HepG2 (cell line): ENCODE data around the gene FTL. TPM values are rescaled to one million over a fixed set of nuclear protein-coding genes. Genes with fewer than 3 reads are reported as not detected.
A peak's percentile ranks its signal among the peaks of the same experiment; 100 is the strongest.

Source experiments
- ATM ChIP-seq: fragments of 450-650 bp; IDR thresholded peaks from 2 replicates; pipeline ENCODE4 v1.7.1; 2017; ENCODE audit warnings: mild to moderate bottlenecking, borderline replicate concordance
- EHMT2 ChIP-seq: fragments of 200-600 bp; sonication (generic); IDR thresholded peaks from 2 replicates; pipeline ENCODE4 v1.7.0; 2017; ENCODE audit warnings: antibody characterized with exemption, low read depth, low read length, borderline replicate concordance
- IKZF4 ChIP-seq: sonication (generic); formaldehyde crosslinking; IDR thresholded peaks from 2 replicates; pipeline ENCODE4 v1.5.1; 2020; ENCODE audit warnings: borderline replicate concordance, mild to moderate bottlenecking, low read depth, missing genetic modification reagents; ENCODE audit errors: not compliant biosample characterization
- KDM2A ChIP-seq: sonication (generic); formaldehyde crosslinking; IDR thresholded peaks from 2 replicates; pipeline ENCODE4 v1.4.0; 2020; ENCODE audit warnings: low read depth, missing genetic modification reagents, borderline replicate concordance
- KMT2B ChIP-seq: IDR thresholded peaks from 2 replicates; pipeline ENCODE4 v1.6.1; 2016; ENCODE audit warnings: missing genetic modification reagents, missing compliant biosample characterization
- NFAT5 ChIP-seq: sonication (generic); formaldehyde crosslinking; IDR thresholded peaks from 2 replicates; pipeline ENCODE4 v1.4.0; 2020; ENCODE audit warnings: missing genetic modification reagents
- RBM22 ChIP-seq: fragments of 200-400 bp; formaldehyde crosslinking; optimal IDR thresholded peaks from 2 replicates; pipeline ENCODE3; 2017; ENCODE audit warnings: mild to moderate bottlenecking, low read length, moderate library complexity
- SP2 ChIP-seq: sonication (generic); formaldehyde crosslinking; IDR thresholded peaks from 2 replicates; pipeline ENCODE4 v1.5.1; 2020; ENCODE audit warnings: mild to moderate bottlenecking, missing genetic modification reagents
- SRF ChIP-seq: IDR thresholded peaks from 2 replicates; pipeline ENCODE4 v1.6.1; 2011; ENCODE audit warnings: mild to moderate bottlenecking, low read depth, low read length, moderate library complexity
- STAT5B ChIP-seq: sonication (generic); formaldehyde crosslinking; IDR thresholded peaks from 2 replicates; pipeline ENCODE4 v1.4.0; 2020; ENCODE audit warnings: missing genetic modification reagents
- ZHX2 ChIP-seq, 2 experiments: sonication (generic) in 1 of 2; formaldehyde crosslinking in 1 of 2; IDR thresholded peaks; 2 replicates each; pipeline versions ENCODE4 v1.6.1 to v1.9.0; 2014 to 2022; ENCODE audit warnings: antibody characterized with exemption in 1 of 2, borderline replicate concordance in 1 of 2, inconsistent platforms in 1 of 2, low read depth in 1 of 2, missing genetic modification reagents in 1 of 2
- ZNF251 ChIP-seq: sonication (generic); formaldehyde crosslinking; IDR thresholded peaks from 2 replicates; pipeline ENCODE4 v1.9.0; 2021; ENCODE audit warnings: mild to moderate bottlenecking, missing genetic modification reagents
- ZNF75D ChIP-seq: sonication (generic); formaldehyde crosslinking; IDR thresholded peaks from 2 replicates; pipeline ENCODE4 v1.8.1; 2023; ENCODE audit warnings: missing genetic modification reagents, mild to moderate bottlenecking, borderline replicate concordance
- ZNF761 ChIP-seq: sonication (generic); formaldehyde crosslinking; conservative IDR thresholded peaks from 2 replicates; pipeline ENCODE4 v1.4.0; 2020; ENCODE audit warnings: mild to moderate bottlenecking, missing genetic modification reagents
- polyA plus RNA-seq, 8 experiments: library from polyadenylated mRNA; depleted of rRNA in 3 of 8; stranded (reverse) in 7 of 8; unstranded in 1 of 8; fragments of >200 nt; fragmentation: Illumina TruSeq in 4 of 8; extraction: Trizol in 4 of 8; gene quantifications; 2 replicates each; pipeline versions ENCODE4 v1.2.1 to v1.2.3, GENCODE V29; 2011 to 2016; ENCODE audit warnings: low read depth in 4 of 8, missing spikeins in 1 of 8, mixed read lengths in 1 of 8; ENCODE audit not compliant: insufficient read depth in 1 of 8
- total RNA-seq, 5 experiments: library from RNA; depleted of rRNA; stranded (reverse); fragments of >200 nt; fragmentation: Illumina TruSeq; extraction: Trizol; gene quantifications; 2 replicates each; pipeline ENCODE4 v1.2.3, GENCODE V29; 2016; ENCODE audit warnings: low read depth in 1 of 5
- TF ChIP-seq, protein P1 (sequence below): IDR thresholded peaks from 2 replicates; pipeline ENCODE4 v1.6.1; 2016; ENCODE audit warnings: control low read depth
- TF ChIP-seq, protein P2 (sequence below): sonication (generic); formaldehyde crosslinking; IDR thresholded peaks from 2 replicates; pipeline ENCODE4 v1.8.1; 2023; ENCODE audit warnings: mild to moderate bottlenecking, missing genetic modification reagents, borderline replicate concordance

The FTL gene
- total and polyA plus RNA-seq, 2 of the 13 experiments (the other 11 are each of a cell fraction or from before 2014, with no cell fraction given), result 2,721 to 8,800 TPM

DNA sequence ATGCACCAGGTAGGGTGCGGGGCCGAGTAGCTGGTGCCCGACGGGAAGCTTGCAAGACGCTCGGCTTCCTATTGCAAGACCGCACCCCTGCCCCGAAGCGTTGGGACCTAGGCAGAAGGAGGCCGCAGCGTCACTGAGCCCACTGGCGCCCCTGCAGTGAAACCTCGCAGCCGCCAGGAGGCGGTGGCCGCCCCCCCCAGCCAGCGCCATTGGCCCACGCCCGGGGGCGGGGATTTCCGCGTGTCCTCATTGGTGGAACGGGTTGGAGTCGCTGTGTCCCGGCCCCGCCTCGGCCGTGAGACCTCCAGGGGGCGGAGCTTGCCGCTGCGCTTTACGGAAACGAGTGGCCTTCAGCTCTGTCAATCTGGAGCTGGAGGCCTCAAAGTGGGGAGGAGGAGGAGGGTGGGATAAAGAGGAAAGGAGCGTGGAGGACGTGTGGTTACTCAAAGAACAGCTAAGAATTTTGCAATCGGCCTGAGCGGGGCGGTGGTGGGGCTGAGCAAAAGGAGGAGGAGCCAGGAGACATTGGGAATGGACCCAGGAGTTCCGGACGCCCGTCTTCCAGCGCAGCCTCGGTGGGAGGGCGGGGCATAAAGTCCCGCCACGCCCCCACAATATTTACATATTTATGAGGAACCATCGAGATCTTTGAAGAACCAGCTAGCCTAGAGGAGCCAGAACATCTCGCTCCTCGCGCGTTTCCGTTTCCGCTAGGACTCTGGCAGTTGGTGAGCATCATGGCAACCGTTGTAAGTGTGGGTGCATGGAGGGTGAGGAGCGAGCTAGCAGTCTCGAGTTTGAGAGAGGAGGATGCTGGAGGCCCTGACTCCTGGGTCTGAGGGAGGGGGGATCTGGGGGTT, 28.3 kb downstream of the FTL start, which contains the start of the genes GYS1 and RUVBL2 (continued):
- TF ChIP-seq IKZF4 (CRISPR knock-in tag) (no peak), ZNF75D (CRISPR knock-in tag) (no peak), NFAT5 (CRISPR knock-in tag) (no peak), ZNF251 (CRISPR knock-in tag) (no peak), STAT5B (no peak), RBM22 (no peak), EHMT2 (peak; percentile 21; the same call in 1 of the 2 replicates), ZNF761 (CRISPR knock-in tag) (no peak), ZHX2 (IDR thresholded peaks at IDR 0.05; ENCODE audit: low read depth) (peak; percentile 30; the same call in 1 of the 2 replicates), ZHX2 (CRISPR knock-in tag; IDR thresholded peaks at IDR 0.05; ENCODE audit: borderline replicate concordance) (no peak), KDM2A (CRISPR knock-in tag) (peak; percentile 56), SRF (no peak), KMT2B (CRISPR knock-in tag) (no peak), ATM (no peak), SP2 (CRISPR knock-in tag) (peak; percentile 94)
- TF ChIP-seq, protein P1, sequence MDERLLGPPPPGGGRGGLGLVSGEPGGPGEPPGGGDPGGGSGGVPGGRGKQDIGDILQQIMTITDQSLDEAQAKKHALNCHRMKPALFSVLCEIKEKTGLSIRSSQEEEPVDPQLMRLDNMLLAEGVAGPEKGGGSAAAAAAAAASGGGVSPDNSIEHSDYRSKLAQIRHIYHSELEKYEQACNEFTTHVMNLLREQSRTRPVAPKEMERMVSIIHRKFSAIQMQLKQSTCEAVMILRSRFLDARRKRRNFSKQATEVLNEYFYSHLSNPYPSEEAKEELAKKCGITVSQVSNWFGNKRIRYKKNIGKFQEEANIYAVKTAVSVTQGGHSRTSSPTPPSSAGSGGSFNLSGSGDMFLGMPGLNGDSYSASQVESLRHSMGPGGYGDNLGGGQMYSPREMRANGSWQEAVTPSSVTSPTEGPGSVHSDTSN (CRISPR knock-in tag), result peak; percentile 93
- TF ChIP-seq, protein P2, sequence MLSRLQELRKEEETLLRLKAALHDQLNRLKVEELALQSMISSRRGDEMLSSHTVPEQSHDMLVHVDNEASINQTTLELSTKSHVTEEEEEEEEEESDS (CRISPR knock-in tag), result no peak
